Effector CD4-positive, alpha-beta T cell (primary cell): Measurements from ENCODE around the gene RFLNA.
"Not testable (repeated sequence)": the region's sequence is repeated elsewhere in the genome, so short reads cannot be mapped to it uniquely, and the experiment has no call there.

ENCODE experiments used
- DNase-seq: peaks from one replicate; pipeline ENCODE4 v3.0.0-alpha.2; 2020

RFLNA gene

GRCh38 chr12:124283326-124283725 lies 11.6 kb upstream of the RFLNA start:
- no peak for DNase-seq

GRCh38 chr12:124284368-124284767 lies 10.5 kb upstream of the RFLNA start:
- no peak for DNase-seq

- DNase-seq, result no peak
These were observed 8.5 kb upstream of the RFLNA start for GRCh38 chr12:124286414-124286813.

DNA sequence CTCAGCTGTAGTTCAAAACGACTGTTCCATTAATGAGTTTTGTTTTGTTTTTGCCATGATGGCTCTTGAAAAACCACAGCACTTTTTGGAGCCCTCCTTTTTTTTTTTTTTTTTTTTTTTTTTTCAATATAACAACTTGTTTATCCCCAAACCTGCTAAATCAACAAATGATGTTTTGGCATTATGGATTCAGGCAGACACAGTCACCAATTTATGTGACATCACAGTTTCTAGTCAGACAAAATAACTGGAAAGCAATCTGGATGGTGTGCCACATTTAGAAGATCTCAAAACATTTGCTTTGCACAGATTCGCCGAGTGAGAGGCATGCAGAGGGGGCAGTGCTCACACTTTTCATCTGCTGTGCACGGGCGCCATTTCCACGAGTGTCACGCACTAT lies 7.9 kb upstream of the RFLNA start:
- DNase-seq, result no peak

DNA sequence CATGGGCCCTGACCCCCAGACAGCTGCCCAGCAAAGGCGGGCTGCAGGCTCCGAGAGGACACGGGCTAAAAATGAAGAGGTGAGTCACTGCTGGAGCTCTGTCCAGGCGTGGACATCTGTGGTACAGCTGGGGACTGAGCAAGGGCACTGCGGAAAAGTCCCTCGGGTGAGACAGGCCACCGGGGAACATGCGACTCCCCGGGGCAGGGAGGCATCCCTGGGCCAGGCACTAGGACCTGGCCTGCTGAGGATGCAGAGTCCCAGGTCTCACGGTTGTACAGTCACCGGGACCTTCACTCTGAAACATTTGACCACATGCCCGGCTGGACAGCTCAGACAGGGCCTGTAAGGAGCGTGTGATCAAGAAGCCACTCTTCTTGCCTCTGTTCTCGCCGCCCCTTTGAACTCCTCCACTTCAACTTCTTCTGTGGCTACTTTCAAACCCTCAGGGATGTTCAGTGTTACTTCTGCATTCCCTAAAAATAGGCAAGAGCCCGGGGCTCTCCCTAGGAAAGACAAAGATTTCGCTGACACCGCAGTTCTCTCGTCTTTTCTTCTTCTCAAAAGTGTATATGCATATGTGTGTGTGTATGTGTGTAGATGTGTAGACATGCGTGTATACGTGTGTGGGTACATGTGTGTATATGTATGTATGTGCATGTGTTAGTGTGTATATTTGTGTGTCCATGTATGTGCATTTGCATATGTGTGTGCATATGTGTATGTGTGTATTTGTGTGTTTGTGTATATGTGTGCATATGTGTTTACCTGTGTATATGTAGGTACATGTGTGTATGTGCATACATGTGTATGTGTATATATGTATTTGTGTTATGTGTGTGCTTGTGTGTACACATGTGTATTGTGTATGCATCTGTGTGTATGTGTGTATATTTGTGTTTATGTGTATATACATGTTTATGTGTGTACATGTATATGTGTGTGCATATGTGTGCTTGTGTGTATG lies 5.0 kb upstream of the RFLNA start:
- DNase-seq, result no peak

DNA sequence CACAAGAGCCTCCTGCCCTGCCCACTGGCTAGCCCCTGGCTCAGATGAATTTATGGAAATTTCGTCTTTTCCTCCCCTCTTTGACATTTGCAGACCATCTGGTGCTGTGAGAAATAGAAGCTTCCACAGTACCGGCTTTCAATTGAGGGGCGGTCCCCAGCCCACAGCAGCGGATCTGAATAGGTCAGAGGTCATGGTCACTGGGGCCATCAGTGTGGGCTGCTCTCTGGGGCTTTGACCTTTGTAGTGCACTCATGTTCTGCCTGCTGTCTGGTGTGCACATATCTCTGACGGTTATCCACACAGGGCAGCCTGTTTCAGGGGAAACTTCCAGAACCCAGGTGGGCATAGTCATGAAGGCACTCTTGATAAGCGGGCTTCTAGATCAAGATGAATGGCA lies 2.5 kb upstream of the RFLNA start:
- DNase-seq, result no peak

GRCh38 chr12:124293286-124294003 lies 1.4 kb upstream of the RFLNA start:
- no peak for DNase-seq

- DNase-seq, result no peak
These were observed 652 bp downstream of the RFLNA start for GRCh38 chr12:124295431-124296058.

- no peak for DNase-seq
These were observed 1.5 kb downstream of the RFLNA start for GRCh38 chr12:124296295-124296915.

- DNase-seq, result no peak
These were observed 2.0 kb downstream of the RFLNA start for GRCh38 chr12:124296916-124297351.

DNA sequence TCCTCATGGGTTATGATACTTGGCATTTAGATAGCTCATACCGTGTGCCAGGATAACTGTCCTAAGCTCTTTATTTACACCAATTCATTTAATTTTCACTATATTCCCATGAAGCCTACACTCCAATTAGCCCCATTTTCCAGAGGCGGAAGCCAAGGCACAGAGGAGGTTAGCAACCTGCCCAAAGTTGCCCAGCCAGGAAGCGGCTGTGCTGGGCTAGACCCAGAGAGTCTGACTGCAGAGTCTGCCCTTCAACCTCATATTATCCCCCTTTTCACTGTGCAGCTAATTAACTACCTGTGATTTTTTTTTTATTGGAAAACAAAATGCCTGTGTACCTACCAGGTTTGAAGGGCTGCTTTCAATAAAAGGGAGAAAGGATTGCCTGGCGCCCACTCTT lies 2.5 kb downstream of the RFLNA start:
- no peak for DNase-seq

DNA sequence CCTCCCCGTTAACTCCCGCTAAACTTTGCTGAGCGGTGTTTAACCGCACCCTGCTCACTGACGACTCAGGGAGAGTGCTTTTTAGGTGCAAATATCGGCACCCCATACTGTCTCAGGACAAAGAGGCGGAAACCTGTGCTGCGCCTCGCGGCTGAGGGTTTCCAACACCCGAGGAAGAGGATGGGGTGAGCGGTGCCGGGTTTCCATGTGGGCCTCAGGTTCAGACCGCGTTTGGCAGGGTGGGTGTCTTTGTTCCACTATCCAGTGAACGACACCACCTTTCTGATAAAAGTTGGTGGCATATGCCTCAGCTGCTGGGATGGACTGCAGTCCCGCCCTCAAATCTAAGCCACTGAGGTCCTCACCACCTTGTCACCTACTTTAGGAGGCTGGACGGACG lies 3.0 kb downstream of the RFLNA start:
- DNase-seq, result no peak

- no peak for DNase-seq
These were observed 4.0 kb downstream of the RFLNA start for GRCh38 chr12:124298685-124299410.

GRCh38 chr12:124299628-124300388 lies 4.9 kb downstream of the RFLNA start:
- DNase-seq, result no peak

- DNase-seq, result not testable (repeated sequence)
These were observed 5.8 kb downstream of the RFLNA start for GRCh38 chr12:124300657-124301056.

DNA sequence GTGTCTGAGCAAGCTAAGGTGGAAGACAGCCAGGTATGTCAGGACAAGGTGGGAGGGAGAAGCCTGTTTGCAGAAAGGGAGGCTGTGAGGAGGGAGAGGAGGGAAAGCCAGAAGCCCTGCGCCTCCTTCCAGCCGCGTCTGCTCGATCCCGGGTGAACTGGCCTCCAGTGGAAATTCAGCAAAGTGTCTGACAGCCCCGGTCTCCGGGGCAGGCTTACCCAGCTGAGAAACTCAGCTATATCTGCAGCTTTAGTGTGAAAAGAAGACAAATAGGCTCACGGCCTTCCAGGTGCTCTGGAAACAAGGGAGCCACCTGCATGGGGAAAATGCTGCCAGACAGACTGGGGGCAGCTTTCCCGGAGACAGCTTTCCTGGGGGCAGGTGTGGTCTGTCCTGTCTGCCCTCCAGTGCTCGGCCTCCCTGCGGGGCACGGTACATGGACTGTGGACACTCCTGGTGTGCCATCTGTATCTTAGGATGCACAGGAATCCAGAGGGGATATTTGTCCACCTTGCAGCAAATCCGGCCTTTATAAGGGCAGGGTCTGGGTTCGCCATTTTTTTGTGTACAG lies 6.3 kb downstream of the RFLNA start:
- no peak for DNase-seq

DNA sequence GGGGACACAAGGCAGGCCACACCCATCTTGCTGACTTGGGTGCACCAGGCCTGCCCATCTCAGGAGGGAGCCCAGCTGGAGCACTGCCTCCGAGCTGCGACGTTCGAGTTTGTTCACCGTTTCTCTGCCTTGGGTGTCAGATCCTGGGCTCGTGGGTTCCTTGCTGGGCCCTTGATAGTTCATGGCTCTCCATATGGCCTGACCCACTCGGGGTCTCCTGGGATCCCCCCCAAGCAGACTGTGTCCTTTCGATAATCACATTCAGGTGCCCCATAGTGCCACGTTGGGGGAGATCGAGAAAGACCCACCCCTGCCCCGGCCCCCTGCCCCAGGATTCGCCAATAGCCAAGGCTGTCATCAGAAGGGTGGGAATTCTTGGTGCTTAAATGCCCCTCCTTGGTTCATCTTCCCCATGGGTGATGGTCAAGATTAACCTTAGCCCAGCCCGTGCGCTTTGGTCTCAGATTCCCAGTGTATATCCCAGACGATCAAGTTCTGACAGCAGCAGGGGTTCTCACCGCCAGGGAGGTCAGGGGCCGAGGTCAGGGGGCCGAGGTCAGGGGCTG lies 7.4 kb downstream of the RFLNA start:
- DNase-seq, result no peak

- no peak for DNase-seq
These were observed 8.1 kb downstream of the RFLNA start for GRCh38 chr12:124302807-124303578.

- DNase-seq, result no peak
These were observed 8.9 kb downstream of the RFLNA start for GRCh38 chr12:124303579-124304313.
